HG03066 (cell line): ENCODE results near the gene CLN5.
"Not testable (repeated sequence)": the region's sequence is repeated elsewhere in the genome, so short reads cannot be mapped to it uniquely, and the experiment has no call there.

Experiments used
- ATAC-seq: cut with Tn5 transposase; IDR thresholded peaks from one replicate; pipeline ENCODE4 v1.9.1; 2021; ENCODE audit warnings: low read depth; ENCODE audit not compliant: unreplicated experiment

The CLN5 gene

GRCh38 chr13:76974618-76974975 is 17.3 kb upstream of the CLN5 start:
- no peak for ATAC-seq

GRCh38 chr13:76975863-76976262 is 16.0 kb upstream of the CLN5 start:
- no peak for ATAC-seq

DNA sequence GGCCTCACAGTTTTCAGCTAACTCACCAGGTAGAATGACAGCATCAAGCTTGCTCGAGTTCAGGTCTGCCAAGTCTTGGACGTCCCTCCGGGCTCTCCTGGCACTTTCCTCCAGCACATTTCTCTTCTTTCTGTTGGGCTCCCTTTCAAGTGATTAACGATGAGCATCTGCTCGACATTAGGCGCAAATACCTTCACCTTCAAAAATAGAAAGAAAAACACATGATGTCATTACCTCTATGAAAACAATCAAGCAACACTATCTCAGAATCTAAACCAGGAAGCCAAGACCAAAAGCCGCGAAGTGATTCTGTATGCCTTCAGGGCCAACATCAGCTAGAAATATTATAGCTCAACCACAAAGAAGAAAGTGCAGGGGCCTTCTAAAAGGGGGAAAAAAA is 15.4 kb upstream of the CLN5 start:
- no peak for ATAC-seq

GRCh38 chr13:76976929-76977328 is 15.0 kb upstream of the CLN5 start:
- ATAC-seq = no peak

- ATAC-seq = peak; percentile 99
These were observed 11.7 kb upstream of the CLN5 start for GRCh38 chr13:76980075-76980718.

DNA sequence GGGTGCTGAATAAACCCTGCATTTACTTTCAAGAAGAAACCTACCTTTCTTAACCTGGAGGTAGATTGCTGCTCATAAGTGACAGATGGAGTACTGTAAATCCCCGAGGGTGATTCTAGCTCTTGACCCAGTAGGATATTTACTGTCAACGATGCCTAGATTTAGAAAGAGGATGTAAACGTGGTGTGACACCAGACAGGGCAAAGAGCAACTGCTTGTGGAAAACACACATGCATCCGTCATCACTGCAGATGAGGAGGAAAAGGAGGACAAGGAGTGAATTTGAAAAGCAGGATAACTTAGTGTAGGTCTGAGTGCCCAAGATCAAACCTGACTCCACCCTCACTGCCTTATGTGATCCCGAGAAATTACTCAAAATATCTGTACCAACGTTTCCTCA is 9.8 kb upstream of the CLN5 start:
- ATAC-seq = no peak

- ATAC-seq = no peak
These were observed 8.2 kb upstream of the CLN5 start for GRCh38 chr13:76983676-76984075.

GRCh38 chr13:76991432-76991795 is 467 bp upstream of the CLN5 start:
- peak; percentile 41 for ATAC-seq

DNA sequence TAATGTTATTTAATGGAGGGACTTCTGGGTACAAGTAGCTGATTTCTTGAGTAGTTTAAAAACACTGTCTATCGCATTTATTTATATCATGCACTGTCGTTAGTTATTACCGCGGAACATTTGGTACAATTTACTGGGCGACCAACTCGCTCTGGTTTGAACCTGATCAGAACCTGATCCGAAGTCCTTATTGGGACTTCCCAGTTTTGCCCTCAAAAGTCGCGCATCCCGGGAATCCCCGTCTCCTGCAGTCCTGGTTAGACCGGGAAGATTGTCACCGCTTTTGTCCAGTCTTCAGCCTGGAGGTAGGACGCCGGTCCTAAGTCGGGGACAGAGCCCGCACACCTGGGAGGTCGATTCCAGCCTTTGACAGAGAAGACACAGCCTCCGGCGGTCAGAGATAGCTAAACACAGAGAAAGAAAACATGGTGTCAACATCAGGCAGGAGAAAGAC is 694 bp downstream of the CLN5 start:
- peak; percentile 6 for ATAC-seq

- no peak for ATAC-seq
These were observed 1.1 kb downstream of the CLN5 start for GRCh38 chr13:76993021-76993420.

GRCh38 chr13:76993473-76993872 is 1.6 kb downstream of the CLN5 start:
- no peak for ATAC-seq

DNA sequence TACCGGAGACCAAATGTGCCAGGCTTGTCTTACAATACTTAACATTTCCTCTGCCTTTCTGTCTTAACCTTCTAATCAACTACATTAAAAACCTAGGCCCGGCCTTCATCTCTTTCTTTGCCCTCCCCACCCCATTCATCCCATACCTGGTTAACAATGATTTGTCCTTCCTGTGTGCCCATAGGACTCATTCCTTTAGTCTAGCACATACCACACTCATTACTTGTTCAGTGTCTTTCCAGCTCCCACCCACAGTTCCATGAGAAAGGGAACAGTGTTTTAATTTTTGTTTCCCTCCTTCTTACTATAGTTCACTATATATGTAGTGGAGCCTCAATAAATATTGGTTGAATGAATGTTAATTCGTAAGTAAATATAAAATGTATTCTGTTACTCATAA is 2.4 kb downstream of the CLN5 start:
- ATAC-seq = no peak

DNA sequence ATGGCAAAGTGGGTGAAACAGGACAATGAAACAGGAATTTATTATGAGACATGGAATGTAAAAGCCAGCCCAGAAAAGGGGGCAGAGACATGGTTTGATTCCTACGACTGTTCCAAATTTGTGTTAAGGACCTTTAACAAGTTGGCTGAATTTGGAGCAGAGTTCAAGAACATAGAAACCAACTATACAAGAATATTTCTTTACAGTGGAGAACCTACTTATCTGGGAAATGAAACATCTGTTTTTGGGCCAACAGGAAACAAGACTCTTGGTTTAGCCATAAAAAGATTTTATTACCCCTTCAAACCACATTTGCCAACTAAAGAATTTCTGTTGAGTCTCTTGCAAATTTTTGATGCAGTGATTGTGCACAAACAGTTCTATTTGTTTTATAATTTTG is 8.6 kb downstream of the CLN5 start:
- no peak for ATAC-seq

GRCh38 chr13:77001540-77001939 is 9.7 kb downstream of the CLN5 start:
- ATAC-seq = no peak

- no peak for ATAC-seq
These were observed 10.2 kb downstream of the CLN5 start for GRCh38 chr13:77001963-77002587.

- ATAC-seq = no peak
These were observed 10.8 kb downstream of the CLN5 start for GRCh38 chr13:77002590-77003190.

DNA sequence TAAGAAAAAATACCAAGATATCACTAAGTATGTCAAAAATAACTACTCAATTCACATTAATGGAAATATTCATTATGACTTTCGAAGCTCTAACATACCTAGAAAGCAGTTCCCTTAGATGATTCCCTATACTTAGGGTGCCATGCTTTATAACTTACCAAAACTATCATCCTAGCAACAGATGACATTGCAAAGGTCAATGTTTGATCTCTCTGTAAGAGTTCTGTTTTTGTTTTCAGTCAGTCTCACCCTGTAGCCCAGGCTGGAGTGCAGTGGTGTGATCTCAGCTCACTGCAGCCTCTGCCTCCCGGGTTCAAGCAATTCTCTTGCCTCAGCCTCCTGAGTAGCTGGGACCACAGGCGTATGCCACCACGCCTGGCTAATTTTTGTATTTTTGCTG is 16.5 kb downstream of the CLN5 start:
- ATAC-seq = not testable (repeated sequence)

DNA sequence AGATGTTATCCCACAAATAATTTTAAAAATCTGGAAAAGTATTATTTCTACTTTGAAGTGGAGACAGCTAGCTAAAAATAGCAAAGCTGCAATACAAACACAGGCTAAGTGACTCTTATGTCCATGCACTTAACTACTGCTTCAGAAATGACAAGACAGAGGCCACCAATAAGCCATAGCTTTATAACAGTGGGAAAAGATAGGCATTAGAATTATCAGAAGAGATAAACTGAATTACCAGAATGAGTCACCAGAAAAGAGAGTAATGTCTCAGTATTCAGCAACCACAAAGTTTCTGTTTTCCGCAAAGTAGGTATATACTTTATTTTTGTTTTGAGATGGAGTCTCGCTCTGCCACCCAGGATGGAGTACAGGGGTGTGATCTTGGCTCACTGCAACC is 17.1 kb downstream of the CLN5 start:
- ATAC-seq = peak; percentile 59

GRCh38 chr13:77009719-77010118 is 17.8 kb downstream of the CLN5 start:
- ATAC-seq = not testable (repeated sequence)

GRCh38 chr13:77013853-77014542 is 22.1 kb downstream of the CLN5 start:
- no peak for ATAC-seq

DNA sequence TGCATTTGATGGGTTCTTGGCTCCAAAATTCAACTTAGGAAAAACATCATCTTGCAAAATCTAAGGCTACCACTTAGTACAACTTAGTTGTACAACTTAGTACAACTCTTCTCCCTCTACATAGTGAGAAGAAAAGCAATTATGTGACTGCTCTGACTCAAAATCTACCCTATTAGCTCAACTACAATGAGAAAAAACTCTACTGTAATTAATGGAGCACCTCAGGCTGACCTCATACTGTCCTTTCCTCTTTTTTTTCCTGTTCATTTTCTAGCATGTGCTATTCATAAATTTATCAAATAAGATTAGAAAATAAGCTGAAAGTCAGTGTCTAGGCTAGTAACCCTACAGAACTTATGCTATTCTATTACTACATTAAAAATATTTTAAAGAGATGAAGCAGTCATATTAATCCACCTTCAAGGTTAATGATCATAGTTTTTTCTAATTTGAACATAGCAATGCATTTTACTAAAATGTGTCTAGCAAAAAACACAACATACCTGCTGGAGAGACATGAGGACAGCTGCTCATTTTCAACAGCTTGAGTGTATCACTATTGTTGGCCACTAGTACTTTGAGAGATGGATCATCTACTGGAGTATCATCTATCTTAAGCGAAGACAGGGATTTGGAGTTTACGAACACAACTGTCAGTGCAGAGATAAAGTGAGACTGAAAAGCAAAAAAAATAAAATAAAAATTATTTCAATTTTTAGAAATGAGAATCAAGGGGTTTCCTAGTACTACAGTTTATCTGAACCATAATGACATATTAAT is 23.2 kb downstream of the CLN5 start:
- ATAC-seq = no peak
